ENCODE results near the gene FAM13B. TPM values are rescaled to one million over a fixed set of nuclear protein-coding genes. Genes with fewer than 3 reads are reported as not detected.
"Not testable (repeated sequence)": the region's sequence is repeated elsewhere in the genome, so short reads cannot be mapped to it uniquely, and the experiment has no call there.

Gene FAM13B
- total and polyA plus RNA-seq, 7 donors: 4.2 to 9.4 (median 7.8) TPM

- Histone ChIP-seq H3K27me3 (ENCODE audit: insufficient read depth in 3 of 3, low read length in 2 of 3) (no peaks in the 10 kb centered on the region), H3K36me3 (ENCODE audit: insufficient read depth in 1 of 2, low read depth in 1 of 2) (peaks cover 17 to 100% of the 10 kb centered on the region in 2 donors), H3K9me3 (no peaks in the 10 kb centered on the region), H3K27ac (no peak overlapping the region), H3K4me3 (no peak overlapping the region), H3K4me1 (no peaks in the 10 kb centered on the region)
- 95 to 97% (median 95%) methylated on average over 1 of the region's 1 CpG for WGBS, 3 donors
- DNase-seq: no peak
- intact Hi-C loops (cut with DNase I): no loop called here
- TF ChIP-seq CTCF (IDR thresholded peaks at IDR 0.05): no peak
- no peak for ATAC-seq
Measured at GRCh38 chr5:137945825-137946224, 87.1 kb downstream of the FAM13B start.

GRCh38 chr5:137944280-137944679 is 88.6 kb downstream of the FAM13B start:
- H3K27me3 ChIP-seq (ENCODE audit: insufficient read depth in 3 of 3, low read length in 2 of 3); H3K4me3 ChIP-seq; DNase-seq; H3K4me1 ChIP-seq; H3K27ac ChIP-seq; intact Hi-C loops (cut with DNase I); ATAC-seq; H3K9me3 ChIP-seq: not testable (repeated sequence)
- 92 to 97% (median 94%) methylated on average over 4 of the region's 4 CpGs for WGBS, 3 donors
- H3K36me3 ChIP-seq (ENCODE audit: insufficient read depth in 1 of 2, low read depth in 1 of 2): peaks cover 20 to 100% of the 10 kb centered on the region in 2 donors

- DNase-seq: no peak
- TF ChIP-seq CTCF (IDR thresholded peaks at IDR 0.05): no peak
- no peak for ATAC-seq
- Histone ChIP-seq H3K36me3 (ENCODE audit: insufficient read depth in 1 of 2, low read depth in 1 of 2) (peaks cover 20 to 81% of the 10 kb centered on the region in 2 donors), H3K27me3 (ENCODE audit: insufficient read depth in 3 of 3, low read length in 2 of 3) (no peaks in the 10 kb centered on the region), H3K27ac (no peak overlapping the region), H3K9me3 (no peaks in the 10 kb centered on the region), H3K4me1 (no peaks in the 10 kb centered on the region), H3K4me3 (no peak overlapping the region)
- intact Hi-C loops (cut with DNase I): loop anchor here in 1 of 2 donors (10.0 kb wide), 1 partner anchor 45 kb away; no protein-coding TSS in a partner anchor
- 82 to 92% (median 84%) methylated on average over 7 of the region's 7 CpGs for WGBS, 3 donors
Measured at GRCh38 chr5:137939331-137939730, 93.5 kb downstream of the FAM13B start.

GRCh38 chr5:137938751-137939143 is 94.1 kb downstream of the FAM13B start:
- Histone ChIP-seq H3K4me3 (no peak overlapping the region), H3K9me3 (no peaks in the 10 kb centered on the region), H3K4me1 (peaks cover under 1% of the 10 kb centered on the region), H3K27ac (no peak overlapping the region), H3K27me3 (ENCODE audit: insufficient read depth in 3 of 3, low read length in 2 of 3) (no peaks in the 10 kb centered on the region), H3K36me3 (ENCODE audit: insufficient read depth in 1 of 2, low read depth in 1 of 2) (peaks cover 18 to 75% of the 10 kb centered on the region in 2 donors)
- ATAC-seq (no peak), DNase-seq (no peak)
- no peak for TF ChIP-seq CTCF (IDR thresholded peaks at IDR 0.05)
- intact Hi-C loops (cut with DNase I): loop anchor here in 1 of 2 donors (10.0 kb wide), 1 partner anchor 46 kb away; no protein-coding TSS in a partner anchor
- WGBS, 3 donors: 91 to 96% (median 94%) methylated on average over 1 of the region's 1 CpG

GRCh38 chr5:137937994-137938750 is 94.7 kb downstream of the FAM13B start:
- ATAC-seq (no peak), DNase-seq (no peak)
- H3K4me3 ChIP-seq: no peak overlapping the region
- H3K36me3 ChIP-seq (ENCODE audit: insufficient read depth in 1 of 2, low read depth in 1 of 2): peaks cover 18 to 69% of the 10 kb centered on the region in 2 donors
- no peaks in the 10 kb centered on the region for H3K9me3 ChIP-seq
- TF ChIP-seq CTCF (IDR thresholded peaks at IDR 0.05): no peak
- no peak overlapping the region for H3K27ac ChIP-seq
- H3K4me1 ChIP-seq: peaks cover 7% of the 10 kb centered on the region
- intact Hi-C loops (cut with DNase I): loop anchor here in 1 of 2 donors (10.0 kb wide), 1 partner anchor 47 kb away; no protein-coding TSS in a partner anchor
- H3K27me3 ChIP-seq (ENCODE audit: insufficient read depth in 3 of 3, low read length in 2 of 3): no peaks in the 10 kb centered on the region
- 59 to 82% (median 77%) methylated on average over 1 of the region's 1 CpG for WGBS, 3 donors

Measured in psoas muscle (tissue), 8 donors.